H1 (cell line): ENCODE measurements around the gene LAPTM4A.

Source experiments
- CTCF ChIP-seq, 3 experiments: IDR thresholded peaks; 1 replicate in 2 of 3; 2 replicates in 1 of 3; pipeline versions ENCODE4 v1.5.1 to v1.6.1; 2011; ENCODE audit warnings: low read length in 3 of 3, mild to moderate bottlenecking in 3 of 3, inconsistent platforms in 2 of 3, low read depth in 1 of 3, moderate library complexity in 1 of 3; ENCODE audit not compliant: insufficient read depth in 1 of 3; ENCODE audit errors: control extremely low read depth in 1 of 3
- EZH2 ChIP-seq: fragments of 200-600 bp; sonication (generic); IDR thresholded peaks from 2 replicates; pipeline ENCODE4 v1.7.1; 2012; ENCODE audit warnings: low read depth, mild to moderate bottlenecking, moderate library complexity, low read length, inconsistent platforms; ENCODE audit not compliant: severe bottlenecking
- HDAC2 ChIP-seq, 2 experiments: fragments of 300-600 bp in 1 of 2; sonication (generic) in 1 of 2; IDR thresholded peaks; 2 replicates each; pipeline ENCODE4 v1.6.1; 2011 to 2012; ENCODE audit warnings: low read depth in 2 of 2, low read length in 2 of 2, mild to moderate bottlenecking in 2 of 2, moderate library complexity in 2 of 2, borderline replicate concordance in 1 of 2, inconsistent platforms in 1 of 2
- JUND ChIP-seq: IDR thresholded peaks from 2 replicates; pipeline ENCODE4 v1.6.1; 2011; ENCODE audit warnings: mild to moderate bottlenecking, improper control_type of control experiment, low read length
- KDM5A ChIP-seq: fragments of 200-600 bp; IDR thresholded peaks from 2 replicates; pipeline ENCODE4 v1.7.1; 2012; ENCODE audit warnings: mild to moderate bottlenecking, low read length, inconsistent platforms, mixed read lengths
- POLR2AphosphoS5 ChIP-seq: IDR thresholded peaks from 2 replicates; pipeline ENCODE4 v1.6.1; 2011; ENCODE audit warnings: low read depth, low read length
- TBP ChIP-seq: IDR thresholded peaks from 2 replicates; pipeline ENCODE4 v1.6.1; 2011; ENCODE audit warnings: low read depth, low read length, improper control_type of control experiment
- ZNF274 ChIP-seq: IDR thresholded peaks from 2 replicates; pipeline ENCODE4 v1.7.0; 2012; ENCODE audit warnings: low read length, borderline replicate concordance; ENCODE audit errors: extremely low read depth

GRCh38 chr2:20069756-20070155, 18.3 kb upstream of the LAPTM4A start:
- no peak for TF ChIP-seq ZNF274
- TF ChIP-seq CTCF (IDR thresholded peaks at IDR 0.05; ENCODE audit: control extremely low read depth in 1 of 3, insufficient read depth in 1 of 3, low read depth in 1 of 3, low read length in 3 of 3): no peak
- no peak for TF ChIP-seq EZH2
- TF ChIP-seq KDM5A: no peak
- TF ChIP-seq POLR2AphosphoS5: no peak
- TF ChIP-seq JUND: no peak
- TF ChIP-seq HDAC2 (IDR thresholded peaks at IDR 0.05; ENCODE audit: borderline replicate concordance in 1 of 2, low read depth in 2 of 2, low read length in 2 of 2): no peak
- no peak for TF ChIP-seq TBP
